DND-41 (cell line): ENCODE measurements around the gene RAF1.
A peak's percentile ranks its signal among the peaks of the same experiment; 100 is the strongest.

Experiments used
- ATAC-seq: fragments of 200-7000 bp; cut with Tn5 transposase; 3 replicates; pipeline ENCODE4 v1.9.1; 2021; ENCODE audit warnings: low read depth; ENCODE audit not compliant: insufficient read depth
- DNase-seq: peaks from one replicate; pipeline ENCODE4 v3.0.0-alpha.2; 2020
- H2AFZ ChIP-seq: 2 replicates; pipeline ENCODE4 v1.6.0; 2012; ENCODE audit warnings: low read depth, low read length
- H3K27ac ChIP-seq: 2 replicates; pipeline ENCODE4 v1.5.1; 2012; ENCODE audit warnings: low read length, inconsistent platforms
- H3K27me3 ChIP-seq: fragments of 200-600 bp; sonication (generic); 2 replicates; pipeline ENCODE4 v1.6.0; 2012; ENCODE audit warnings: low read length, mild to moderate bottlenecking, inconsistent platforms; ENCODE audit not compliant: insufficient read depth, poor library complexity
- H3K36me3 ChIP-seq: 2 replicates; pipeline ENCODE4 v1.5.1; 2012; ENCODE audit warnings: low read length, inconsistent platforms; ENCODE audit not compliant: insufficient read depth
- H3K4me1 ChIP-seq: 2 replicates; pipeline ENCODE4 v1.5.1; 2012; ENCODE audit warnings: mild to moderate bottlenecking, low read length; ENCODE audit not compliant: insufficient read depth
- H3K4me2 ChIP-seq: 2 replicates; pipeline ENCODE4 v1.6.0; 2012; ENCODE audit warnings: mild to moderate bottlenecking, moderate library complexity, low read length, inconsistent platforms; ENCODE audit not compliant: insufficient read depth
- H3K4me3 ChIP-seq, 2 experiments: fragments of 200-600 bp in 1 of 2; shearing (Covaris generic) in 1 of 2; 2 replicates each; pipeline ENCODE4 v1.5.1; 2012 to 2016; ENCODE audit warnings: inconsistent platforms in 2 of 2, low read length in 2 of 2, mild to moderate bottlenecking in 2 of 2, low read depth in 1 of 2, moderate library complexity in 1 of 2
- H3K79me2 ChIP-seq: 2 replicates; pipeline ENCODE4 v1.6.0; 2012; ENCODE audit warnings: low read length, inconsistent platforms; ENCODE audit not compliant: insufficient read depth
- H3K9ac ChIP-seq: 2 replicates; pipeline ENCODE4 v1.6.0; 2012; ENCODE audit warnings: low read depth, mild to moderate bottlenecking, inconsistent platforms, low read length, moderate library complexity
- H3K9me3 ChIP-seq: 2 replicates; pipeline ENCODE4 v1.5.1; 2012; ENCODE audit warnings: low read length, moderate library complexity, mild to moderate bottlenecking, inconsistent platforms; ENCODE audit not compliant: insufficient read depth, severe bottlenecking
- H4K20me1 ChIP-seq: 2 replicates; pipeline ENCODE4 v1.6.0; 2012; ENCODE audit warnings: low read length; ENCODE audit not compliant: insufficient read depth
- CTCF ChIP-seq: IDR thresholded peaks from 2 replicates; pipeline ENCODE4 v1.5.1; 2012; ENCODE audit warnings: borderline replicate concordance, low read length, moderate library complexity, mild to moderate bottlenecking; ENCODE audit not compliant: poor library complexity, severe bottlenecking; ENCODE audit errors: extremely low read depth
- EZH2 ChIP-seq: IDR thresholded peaks from 3 replicates; pipeline ENCODE4 v1.6.1; 2012; ENCODE audit warnings: borderline replicate concordance, low read depth, mild to moderate bottlenecking, moderate library complexity, low read length, inconsistent platforms; ENCODE audit not compliant: severe bottlenecking

Gene RAF1

GRCh38 chr3:12660196-12660595 is 3.7 kb downstream of the RAF1 start:
- H3K36me3 ChIP-seq, result peaks cover 5% of the 10 kb centered on the region; the same call in 1 of the 2 replicates
- H3K4me3 ChIP-seq, result peak overlapping the region in 1 of 2 experiments; percentile 25; a peak in 1 of 4 replicates
- ATAC-seq (no peak), DNase-seq (no peak)
- peak overlapping the region; percentile 92; the same call in 1 of the 2 replicates for H3K4me2 ChIP-seq
- H3K4me1 ChIP-seq, result peaks cover 45% of the 10 kb centered on the region
- no peak overlapping the region for H3K9ac ChIP-seq
- H3K27me3 ChIP-seq, result no peaks in the 10 kb centered on the region
- peaks cover 87% of the 10 kb centered on the region for H3K79me2 ChIP-seq
- H4K20me1 ChIP-seq, result peaks cover 61% of the 10 kb centered on the region
- H3K27ac ChIP-seq, result no peak overlapping the region
- H3K9me3 ChIP-seq, result no peaks in the 10 kb centered on the region
- H2AFZ ChIP-seq, result no peak overlapping the region
- TF ChIP-seq EZH2, result no peak
- no peak for TF ChIP-seq CTCF

GRCh38 chr3:12659316-12660015 is 4.5 kb downstream of the RAF1 start:
- peaks cover 95% of the 10 kb centered on the region for H3K79me2 ChIP-seq
- H3K4me2 ChIP-seq, result peak overlapping the region; percentile 92; the same call in 1 of the 2 replicates
- H3K9me3 ChIP-seq, result no peaks in the 10 kb centered on the region
- no peak overlapping the region for H2AFZ ChIP-seq
- H3K4me1 ChIP-seq, result peaks cover 40% of the 10 kb centered on the region
- no peak overlapping the region for H3K9ac ChIP-seq
- H3K27ac ChIP-seq, result no peak overlapping the region
- H4K20me1 ChIP-seq, result peaks cover 64% of the 10 kb centered on the region
- ATAC-seq (no peak), DNase-seq (no peak)
- no peak overlapping the region for H3K4me3 ChIP-seq
- TF ChIP-seq CTCF (no peak), EZH2 (no peak)
- no peaks in the 10 kb centered on the region for H3K27me3 ChIP-seq
- peaks cover 5% of the 10 kb centered on the region; the same call in 1 of the 2 replicates for H3K36me3 ChIP-seq

GRCh38 chr3:12658593-12659058 is 5.3 kb downstream of the RAF1 start:
- Histone ChIP-seq H3K36me3 (peaks cover 5% of the 10 kb centered on the region; the same call in 1 of the 2 replicates), H3K4me1 (peaks cover 40% of the 10 kb centered on the region), H3K4me2 (peak overlapping the region; percentile 28; the same call in 1 of the 2 replicates), H4K20me1 (peaks cover 72% of the 10 kb centered on the region), H3K9ac (no peak overlapping the region), H3K27ac (no peak overlapping the region), H3K9me3 (no peaks in the 10 kb centered on the region), H3K79me2 (peaks cover 100% of the 10 kb centered on the region), H3K4me3 (no peak overlapping the region), H3K27me3 (no peaks in the 10 kb centered on the region), H2AFZ (no peak overlapping the region)
- TF ChIP-seq EZH2 (no peak), CTCF (no peak)
- ATAC-seq, result no peak
- DNase-seq, result no peak
